Kidney epithelial cell (primary cell): ENCODE results near the gene GTF3C1. TPM values are rescaled to one million over a fixed set of nuclear protein-coding genes. Genes with fewer than 3 reads are reported as not detected.

Experiments used
- DNase-seq: peaks from one replicate; pipeline ENCODE4 v3.0.0-alpha.2; 2010; ENCODE audit warnings: low read depth
- H3K27me3 ChIP-seq: 2 replicates; pipeline ENCODE4 v1.6.0; 2011; ENCODE audit warnings: low read length; ENCODE audit not compliant: control insufficient read depth, insufficient read depth
- H3K36me3 ChIP-seq: 2 replicates; pipeline ENCODE4 v1.5.1; 2011; ENCODE audit warnings: low read length; ENCODE audit not compliant: control insufficient read depth, insufficient read depth
- H3K4me3 ChIP-seq: 2 replicates; pipeline ENCODE4 v1.5.1; 2011; ENCODE audit warnings: low read depth, mild to moderate bottlenecking, control low read depth, low read length
- total RNA-seq: library from RNA; depleted of rRNA; stranded (reverse); fragments of >200 nt; gene quantifications from 2 replicates; pipeline ENCODE4 v1.2.3, GENCODE V29; 2015
- TF ChIP-seq, protein P1 (sequence below): IDR thresholded peaks from 2 replicates; pipeline ENCODE4 v1.5.1; 2011; ENCODE audit warnings: mild to moderate bottlenecking, moderate library complexity, low read length, control low read depth, inconsistent platforms; ENCODE audit not compliant: insufficient read depth, poor library complexity, severe bottlenecking

Gene GTF3C1
- total RNA-seq, 1 donor from 2014 or later, result 89.7 TPM

DNA sequence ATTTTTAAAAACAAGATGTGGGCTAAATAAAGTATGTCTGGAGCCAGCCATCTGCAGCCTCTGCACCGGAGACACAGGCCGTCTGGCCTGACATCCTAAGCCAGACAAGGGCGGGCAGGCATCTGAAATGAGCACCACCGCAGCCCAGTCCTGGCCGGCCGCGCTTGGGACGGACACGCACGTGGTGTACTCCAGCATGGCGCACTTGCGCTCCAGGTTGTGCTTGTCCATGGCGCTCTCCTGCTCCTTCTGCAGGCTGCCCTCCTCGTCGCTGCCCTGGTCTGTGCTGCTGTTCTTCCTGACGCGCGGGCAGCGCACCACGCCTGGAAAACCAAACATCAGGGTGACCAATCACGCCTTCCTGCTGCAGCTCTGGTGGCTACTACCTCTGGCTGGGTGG is 60.3 kb downstream of the GTF3C1 start:
- no peak for DNase-seq
- H3K27me3 ChIP-seq, result no peaks in the 10 kb centered on the region
- no peak overlapping the region for H3K4me3 ChIP-seq
- H3K36me3 ChIP-seq, result peaks cover 4% of the 10 kb centered on the region
- TF ChIP-seq, protein P1, sequence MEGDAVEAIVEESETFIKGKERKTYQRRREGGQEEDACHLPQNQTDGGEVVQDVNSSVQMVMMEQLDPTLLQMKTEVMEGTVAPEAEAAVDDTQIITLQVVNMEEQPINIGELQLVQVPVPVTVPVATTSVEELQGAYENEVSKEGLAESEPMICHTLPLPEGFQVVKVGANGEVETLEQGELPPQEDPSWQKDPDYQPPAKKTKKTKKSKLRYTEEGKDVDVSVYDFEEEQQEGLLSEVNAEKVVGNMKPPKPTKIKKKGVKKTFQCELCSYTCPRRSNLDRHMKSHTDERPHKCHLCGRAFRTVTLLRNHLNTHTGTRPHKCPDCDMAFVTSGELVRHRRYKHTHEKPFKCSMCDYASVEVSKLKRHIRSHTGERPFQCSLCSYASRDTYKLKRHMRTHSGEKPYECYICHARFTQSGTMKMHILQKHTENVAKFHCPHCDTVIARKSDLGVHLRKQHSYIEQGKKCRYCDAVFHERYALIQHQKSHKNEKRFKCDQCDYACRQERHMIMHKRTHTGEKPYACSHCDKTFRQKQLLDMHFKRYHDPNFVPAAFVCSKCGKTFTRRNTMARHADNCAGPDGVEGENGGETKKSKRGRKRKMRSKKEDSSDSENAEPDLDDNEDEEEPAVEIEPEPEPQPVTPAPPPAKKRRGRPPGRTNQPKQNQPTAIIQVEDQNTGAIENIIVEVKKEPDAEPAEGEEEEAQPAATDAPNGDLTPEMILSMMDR, result no peak

DNA sequence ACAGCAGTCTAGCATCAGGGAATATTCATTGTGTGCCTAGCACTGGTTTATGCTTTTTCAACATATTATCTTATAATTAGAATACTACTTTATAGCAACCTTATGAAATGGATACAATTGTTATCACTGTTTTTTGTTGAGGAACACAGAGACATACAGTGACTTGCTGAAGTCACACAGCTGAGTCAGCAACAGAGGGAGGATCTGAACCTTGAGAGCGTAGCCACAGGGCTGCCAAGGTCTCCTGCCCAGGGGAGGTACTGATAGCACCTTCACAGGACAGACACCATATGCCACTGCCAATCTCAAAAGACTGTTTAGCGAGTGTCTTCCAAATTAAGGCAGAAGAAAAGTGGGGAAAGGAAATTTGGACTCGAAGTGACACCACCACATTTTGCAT is 63.0 kb downstream of the GTF3C1 start:
- Histone ChIP-seq H3K27me3 (no peaks in the 10 kb centered on the region), H3K36me3 (peaks cover 14% of the 10 kb centered on the region), H3K4me3 (no peak overlapping the region)
- no peak for DNase-seq
- TF ChIP-seq, protein P1, result no peak

DNA sequence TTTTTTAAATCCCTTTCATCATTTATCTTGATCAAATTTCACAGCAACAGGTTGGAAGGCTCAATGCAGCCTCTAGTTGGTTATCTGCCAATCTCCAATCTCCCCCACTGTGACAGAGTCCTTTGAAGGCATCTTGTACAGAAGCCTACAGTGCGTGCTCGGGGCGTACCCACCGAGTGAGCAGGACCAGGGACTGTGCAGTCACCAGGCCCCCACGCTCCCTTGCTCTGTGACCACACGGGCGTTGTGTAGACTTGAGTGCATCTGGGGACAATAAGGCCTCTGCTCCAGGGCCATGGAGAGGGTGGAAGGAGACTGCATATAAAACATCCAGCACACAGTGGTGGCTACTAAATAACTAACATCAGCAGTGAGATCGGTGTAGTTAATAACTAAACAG is 63.4 kb downstream of the GTF3C1 start:
- peaks cover 14% of the 10 kb centered on the region for H3K36me3 ChIP-seq
- DNase-seq, result no peak
- H3K4me3 ChIP-seq, result no peak overlapping the region
- H3K27me3 ChIP-seq, result no peaks in the 10 kb centered on the region
- TF ChIP-seq, protein P1, result no peak

DNA sequence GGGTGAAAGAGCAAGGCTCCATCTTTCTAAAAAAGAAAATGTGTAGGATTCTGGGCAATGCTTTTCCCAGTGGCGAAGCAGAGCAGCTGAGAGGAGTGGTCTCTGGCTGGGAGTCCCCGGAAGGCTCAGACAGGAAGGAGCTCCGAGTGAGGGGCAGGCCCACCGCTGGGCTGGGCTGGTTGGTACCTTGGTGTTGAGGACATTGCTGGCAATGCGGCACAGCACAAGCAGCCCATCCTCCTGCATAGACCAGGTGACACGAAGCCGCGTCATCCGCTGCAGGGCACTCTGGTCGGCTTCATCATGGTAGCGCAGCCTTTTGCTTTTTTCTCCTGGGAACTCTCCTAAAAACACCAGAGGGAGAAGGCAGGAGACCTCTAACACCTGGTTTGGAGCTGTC is 63.9 kb downstream of the GTF3C1 start:
- Histone ChIP-seq H3K36me3 (peaks cover 14% of the 10 kb centered on the region), H3K27me3 (no peaks in the 10 kb centered on the region), H3K4me3 (no peak overlapping the region)
- no peak for DNase-seq
- TF ChIP-seq, protein P1, result no peak

DNA sequence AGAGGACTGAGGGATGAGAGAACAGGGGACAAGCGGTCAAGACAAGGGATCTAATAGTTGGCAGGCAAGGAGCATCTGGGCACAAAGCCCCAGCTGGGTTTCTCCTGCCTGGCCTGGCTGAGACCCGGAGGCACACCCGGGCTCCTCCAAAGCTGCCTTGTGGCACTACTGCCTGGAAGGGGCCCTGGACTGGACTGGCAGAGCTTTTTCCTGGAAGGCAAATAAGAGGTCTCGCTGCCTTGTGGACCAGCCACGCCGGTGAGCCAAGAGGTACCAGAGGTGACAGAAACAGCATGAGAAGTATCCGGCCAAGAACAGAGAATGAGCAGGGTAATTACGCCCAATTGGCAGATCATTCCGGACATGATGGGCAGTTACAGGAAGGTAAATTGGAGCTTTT is 64.6 kb downstream of the GTF3C1 start:
- H3K27me3 ChIP-seq, result no peaks in the 10 kb centered on the region
- H3K4me3 ChIP-seq, result no peak overlapping the region
- TF ChIP-seq, protein P1, result no peak
- DNase-seq, result no peak
- peaks cover 14% of the 10 kb centered on the region for H3K36me3 ChIP-seq

DNA sequence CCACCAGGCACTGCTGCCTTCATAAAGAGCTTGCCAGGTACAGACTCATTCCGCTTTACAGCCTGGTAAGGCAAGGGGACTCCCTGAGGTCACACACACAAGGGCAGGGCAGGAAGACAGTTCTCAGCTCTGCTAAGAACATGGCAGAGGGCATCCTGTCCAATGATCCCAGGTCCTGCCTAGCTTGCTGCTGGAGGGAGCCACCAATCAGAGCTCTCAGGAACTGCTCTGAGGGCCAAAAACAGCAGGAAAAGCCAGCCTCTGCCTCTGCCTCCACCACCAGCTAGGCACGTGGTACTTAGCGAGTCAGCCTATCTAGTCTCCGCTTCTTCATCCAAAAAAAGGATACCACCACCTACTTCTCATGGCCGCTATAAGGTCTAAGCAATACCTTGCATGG is 66.1 kb downstream of the GTF3C1 start:
- no peak for DNase-seq
- no peak overlapping the region for H3K4me3 ChIP-seq
- H3K36me3 ChIP-seq, result peaks cover 14% of the 10 kb centered on the region
- TF ChIP-seq, protein P1, result no peak
- no peaks in the 10 kb centered on the region for H3K27me3 ChIP-seq
